Epithelial cell of esophagus (primary cell): Measurements from ENCODE around the gene MYO18B.

Experiments
- DNase-seq: peaks from one replicate; pipeline ENCODE4 v3.0.0; 2010; ENCODE audit warnings: low read depth
- H3K4me3 ChIP-seq: 2 replicates; pipeline ENCODE4 v1.5.1; 2011; ENCODE audit warnings: mild to moderate bottlenecking, low read length, control low read depth
- CTCF ChIP-seq: IDR thresholded peaks from 2 replicates; pipeline ENCODE4 v1.5.1; 2011; ENCODE audit warnings: low read depth, mild to moderate bottlenecking, low read length, control low read depth, inconsistent platforms; ENCODE audit not compliant: insufficient read depth; ENCODE audit errors: missing control alignments

MYO18B gene

GRCh38 chr22:25930083-25930482, 188.1 kb downstream of the MYO18B start:
- no peak for DNase-seq
- no peak for TF ChIP-seq CTCF
- H3K4me3 ChIP-seq = no peak overlapping the region

DNA sequence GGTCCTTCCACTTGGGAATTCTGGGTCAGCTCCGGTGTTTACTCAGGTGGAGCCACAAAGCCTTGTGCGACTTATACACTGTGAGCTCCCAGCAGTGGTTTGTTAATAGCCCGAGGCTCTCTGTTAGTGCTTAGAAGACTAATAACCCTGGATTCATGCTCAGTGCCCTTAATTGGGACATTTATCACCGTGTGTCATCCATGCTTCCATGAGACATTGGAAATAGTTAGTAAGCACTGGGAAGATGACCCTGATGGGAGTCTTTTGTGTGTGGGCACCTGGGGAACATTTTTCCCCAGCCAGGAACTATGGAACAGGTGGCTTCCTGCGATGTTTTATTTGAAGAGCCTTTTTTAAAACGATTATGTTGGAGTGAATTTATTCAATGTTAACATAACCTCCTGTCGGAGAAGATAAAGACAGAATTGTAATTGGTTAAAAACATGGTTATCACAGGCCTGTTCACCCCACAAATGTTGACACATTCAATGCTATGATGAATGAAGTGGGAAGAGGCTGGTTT, 188.9 kb downstream of the MYO18B start:
- no peak for TF ChIP-seq CTCF
- H3K4me3 ChIP-seq = no peak overlapping the region
- DNase-seq = no peak

GRCh38 chr22:25933158-25933788, 191.3 kb downstream of the MYO18B start:
- DNase-seq = no peak
- TF ChIP-seq CTCF = no peak
- H3K4me3 ChIP-seq = no peak overlapping the region

DNA sequence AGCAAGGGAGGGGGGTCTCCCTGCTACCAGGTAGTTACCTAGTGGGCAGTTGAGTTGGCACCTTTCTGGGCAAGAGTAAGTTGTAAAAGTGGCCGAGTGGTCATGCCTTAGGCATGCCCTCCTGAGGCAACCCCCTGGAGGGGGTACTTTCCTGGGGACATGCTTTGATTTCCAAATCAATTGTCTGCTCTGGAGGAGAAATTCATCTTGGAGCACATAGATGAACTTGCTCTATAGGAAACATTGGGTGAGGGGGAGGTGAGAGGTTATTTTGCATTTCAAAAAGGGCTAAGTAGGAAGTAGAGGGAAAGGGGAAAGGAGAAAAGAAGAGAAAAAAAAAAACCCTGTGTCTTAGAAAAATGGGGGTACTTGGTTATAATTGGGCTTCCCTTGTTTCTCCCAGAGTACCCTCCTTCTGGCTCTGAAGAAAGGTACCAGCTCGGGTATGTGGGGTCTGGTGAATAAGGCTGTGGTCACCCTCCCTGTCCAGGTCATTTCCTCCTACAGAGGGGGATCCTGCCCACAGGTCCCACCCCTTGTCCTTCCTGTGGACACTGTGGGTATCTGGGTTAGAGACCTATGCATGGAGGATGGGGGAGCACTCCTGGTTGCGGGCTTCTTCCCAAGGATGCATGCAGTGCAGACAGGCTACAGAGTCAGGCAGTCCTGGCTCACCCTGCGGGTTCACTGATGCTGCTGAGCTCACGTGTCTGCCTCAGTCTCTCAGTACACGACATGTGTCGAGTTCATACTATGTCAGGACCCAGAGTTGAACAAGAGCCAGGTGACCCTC, 193.5 kb downstream of the MYO18B start:
- DNase-seq = no peak
- no peak for TF ChIP-seq CTCF
- H3K4me3 ChIP-seq = no peak overlapping the region

DNA sequence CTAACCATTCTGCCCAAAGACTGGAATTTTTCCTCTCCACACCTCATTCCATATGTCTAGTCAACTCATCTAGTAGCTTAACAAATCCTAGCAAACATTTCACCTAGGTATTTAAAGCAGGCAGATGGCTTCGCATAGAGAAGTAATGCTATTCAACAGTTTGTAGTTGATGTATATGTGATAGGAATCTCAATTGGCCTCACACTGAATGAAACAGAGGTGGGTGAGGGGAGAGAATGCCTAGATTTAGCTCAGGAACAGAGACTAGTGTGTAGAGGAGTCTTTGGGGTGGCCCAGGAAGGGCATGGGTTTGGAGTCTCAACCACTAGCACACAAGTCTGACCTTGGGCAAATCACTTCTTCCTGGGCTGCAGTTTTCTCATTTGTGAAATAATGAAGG, 196.2 kb downstream of the MYO18B start:
- DNase-seq = no peak
- no peak overlapping the region for H3K4me3 ChIP-seq
- TF ChIP-seq CTCF = no peak

DNA sequence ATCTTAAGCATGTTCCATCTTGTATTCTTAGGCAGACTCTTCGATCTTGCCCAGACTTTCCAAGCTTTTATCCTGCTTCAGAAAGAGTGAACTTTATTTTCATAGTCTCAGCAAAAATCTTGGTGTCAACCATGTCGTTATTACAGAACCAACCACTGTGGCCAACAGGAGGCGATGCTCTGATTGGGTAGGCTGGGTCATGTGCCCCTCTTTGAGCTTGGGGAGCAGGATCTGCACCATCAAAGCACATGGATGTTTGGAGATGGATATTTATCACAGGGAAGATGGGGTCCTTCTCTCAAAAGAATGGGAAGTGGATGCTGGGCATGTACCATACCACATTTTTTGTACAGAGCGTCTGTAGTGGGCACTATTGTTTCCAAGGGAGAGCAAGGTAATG, 197.4 kb downstream of the MYO18B start:
- DNase-seq = no peak
- no peak overlapping the region for H3K4me3 ChIP-seq
- TF ChIP-seq CTCF = no peak
